Stimulated activated CD4-positive, alpha-beta T cell treated with anti-CD3 and anti-CD28 coated beads, Interleukin-12 subunit alpha, Interleukin-12 subunit beta, amount 100 ng/mL, for 24 hours (primary cell): ENCODE results near the gene SARS1.
"Not testable (repeated sequence)": the region's sequence is repeated elsewhere in the genome, so short reads cannot be mapped to it uniquely, and the experiment has no call there.

Experiments
- DNase-seq, 2 experiments: peaks; one replicate each; pipeline ENCODE4 v3.0.0-alpha.2; 2020; ENCODE audit warnings: low read depth in 2 of 2

Gene SARS1

DNA sequence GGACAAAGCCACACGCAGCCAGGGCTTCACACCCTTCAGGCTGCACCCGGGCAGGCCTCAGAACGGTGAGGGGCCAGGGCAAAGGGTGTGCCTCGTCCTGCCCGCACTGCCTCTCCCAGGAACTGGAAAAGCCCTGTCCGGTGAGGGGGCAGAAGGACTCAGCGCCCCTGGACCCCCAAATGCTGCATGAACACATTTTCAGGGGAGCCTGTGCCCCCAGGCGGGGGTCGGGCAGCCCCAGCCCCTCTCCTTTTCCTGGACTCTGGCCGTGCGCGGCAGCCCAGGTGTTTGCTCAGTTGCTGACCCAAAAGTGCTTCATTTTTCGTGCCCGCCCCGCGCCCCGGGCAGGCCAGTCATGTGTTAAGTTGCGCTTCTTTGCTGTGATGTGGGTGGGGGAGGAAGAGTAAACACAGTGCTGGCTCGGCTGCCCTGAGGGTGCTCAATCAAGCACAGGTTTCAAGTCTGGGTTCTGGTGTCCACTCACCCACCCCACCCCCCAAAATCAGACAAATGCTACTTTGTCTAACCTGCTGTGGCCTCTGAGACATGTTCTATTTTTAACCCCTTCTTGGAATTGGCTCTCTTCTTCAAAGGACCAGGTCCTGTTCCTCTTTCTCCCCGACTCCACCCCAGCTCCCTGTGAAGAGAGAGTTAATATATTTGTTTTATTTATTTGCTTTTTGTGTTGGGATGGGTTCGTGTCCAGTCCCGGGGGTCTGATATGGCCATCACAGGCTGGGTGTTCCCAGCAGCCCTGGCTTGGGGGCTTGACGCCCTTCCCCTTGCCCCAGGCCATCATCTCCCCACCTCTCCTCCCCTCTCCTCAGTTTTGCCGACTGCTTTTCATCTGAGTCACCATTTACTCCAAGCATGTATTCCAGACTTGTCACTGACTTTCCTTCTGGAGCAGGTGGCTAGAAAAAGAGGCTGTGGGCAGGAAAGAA lies 61.1 kb downstream of the SARS1 start:
- DNase-seq: no peak

GRCh38 chr1:109275706-109276345 lies 62.1 kb downstream of the SARS1 start:
- no peak for DNase-seq

- peak; percentile 24 to 66 for DNase-seq
Measured at GRCh38 chr1:109277434-109278204, 63.9 kb downstream of the SARS1 start.

- no peak for DNase-seq
Measured at GRCh38 chr1:109279615-109280278, 66.0 kb downstream of the SARS1 start.

GRCh38 chr1:109280862-109281261 lies 67.1 kb downstream of the SARS1 start:
- DNase-seq: no peak

DNA sequence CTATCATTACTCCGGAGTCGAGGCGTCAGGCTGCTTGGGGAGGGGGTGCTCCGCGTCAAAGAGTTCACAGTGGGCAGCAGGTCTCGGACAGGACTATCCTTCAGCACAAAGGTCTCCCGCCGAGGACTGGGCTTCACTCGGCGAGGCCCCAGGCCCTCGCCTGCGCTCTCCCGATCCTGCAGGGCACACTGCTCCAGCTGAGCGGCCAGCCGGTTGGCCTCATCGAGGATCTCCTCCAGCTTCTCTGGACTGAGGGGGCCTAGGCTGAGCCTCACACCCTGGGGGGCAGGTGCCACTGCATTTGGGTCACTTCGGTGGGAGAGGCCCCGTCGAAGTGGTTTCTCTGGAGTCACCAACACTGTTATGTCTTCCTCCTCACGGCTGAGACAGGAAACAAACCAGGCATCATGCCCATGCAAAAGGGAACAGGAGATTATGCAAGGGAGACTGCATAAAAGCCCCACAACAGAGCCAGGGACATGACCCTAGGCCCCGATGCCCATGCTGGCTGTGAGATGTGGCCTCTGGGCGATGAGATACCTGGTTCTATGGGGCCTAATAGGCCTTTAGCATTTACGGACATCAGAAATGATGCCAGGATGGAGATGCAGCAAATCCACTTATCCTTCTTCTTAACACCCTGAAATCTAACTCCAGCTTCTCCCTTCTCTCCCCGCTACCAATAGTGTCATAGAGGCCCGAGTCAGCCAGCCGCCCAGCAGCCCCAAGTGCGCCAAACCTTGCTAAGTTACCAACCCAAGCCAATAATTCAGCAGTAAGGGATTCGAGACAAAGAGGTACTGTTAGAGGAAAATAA lies 68.2 kb downstream of the SARS1 start:
- no peak for DNase-seq

DNA sequence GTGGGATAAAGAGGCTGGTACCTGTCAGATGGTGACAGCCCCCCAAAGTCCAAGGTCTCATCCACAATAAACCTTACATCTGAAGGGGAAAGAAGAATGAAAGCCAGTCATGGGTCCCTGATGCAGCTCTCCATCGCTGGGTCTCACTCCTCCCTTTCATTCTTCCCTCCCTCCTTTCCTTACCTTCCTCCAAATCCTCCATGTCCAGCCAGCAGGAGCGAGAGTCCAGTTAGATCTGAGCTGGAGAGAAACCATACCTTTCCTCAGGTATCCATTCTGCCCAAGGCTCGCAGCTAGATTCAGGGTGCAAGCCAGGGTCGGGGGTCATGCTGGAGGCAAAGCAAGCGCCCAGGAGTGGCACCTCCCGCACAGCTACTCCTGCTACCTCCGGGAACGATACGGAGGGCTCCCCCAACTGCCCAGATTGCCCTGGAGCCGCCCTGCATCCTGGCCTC lies 68.8 kb downstream of the SARS1 start:
- DNase-seq: no peak

- peak; percentile 77 to 89 for DNase-seq
Measured at GRCh38 chr1:109282952-109283747, 69.4 kb downstream of the SARS1 start, which contains the start of gene PSRC1. Gene PSRC1 (minus strand): TSS chr1:109283145.

DNA sequence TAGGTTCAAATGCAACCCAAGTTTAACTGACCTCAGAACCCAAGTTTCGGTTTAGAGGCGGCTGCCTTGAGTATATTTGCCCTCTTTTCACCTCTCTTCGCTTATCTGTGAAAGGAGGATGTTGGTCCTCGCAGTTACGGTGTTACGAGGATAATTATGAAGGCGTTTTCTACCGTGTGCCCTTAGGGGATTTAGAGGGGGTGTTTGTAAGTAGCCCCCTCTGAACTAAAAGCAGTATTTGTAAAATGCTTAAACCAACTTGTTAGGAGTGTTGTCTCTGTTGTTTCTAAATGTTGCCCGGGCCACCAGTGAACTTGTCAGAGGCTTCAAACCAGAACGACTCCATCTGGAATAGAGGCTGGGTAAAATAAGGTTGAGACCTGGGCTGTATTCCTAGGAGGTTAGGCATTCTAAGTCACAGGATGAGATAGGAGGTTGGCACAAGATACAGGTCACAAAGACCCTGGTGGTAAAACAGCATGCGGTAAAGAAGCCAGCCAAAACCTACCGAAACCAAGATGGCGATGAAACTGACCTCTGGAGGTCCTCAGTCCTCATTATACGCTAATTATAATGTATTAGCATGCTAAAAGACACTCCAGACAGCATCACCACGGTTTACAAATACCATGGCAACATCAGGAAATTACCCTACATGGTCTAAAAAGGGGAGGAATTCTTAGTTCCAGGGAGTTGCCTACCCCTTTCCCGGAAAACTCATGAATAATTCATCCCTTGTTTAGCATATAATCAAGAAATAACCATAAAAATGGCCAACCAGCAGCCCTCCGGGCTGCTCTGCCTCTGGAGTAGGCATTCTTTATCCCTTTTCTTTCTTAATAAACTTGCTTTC lies 70.3 kb downstream of the SARS1 start:
- no peak for DNase-seq

GRCh38 chr1:109286762-109287161 lies 73.0 kb downstream of the SARS1 start:
- not testable (repeated sequence) for DNase-seq
